GM21619 (cell line): ENCODE measurements around the gene AP3S2.
"Not testable (repeated sequence)": the region's sequence is repeated elsewhere in the genome, so short reads cannot be mapped to it uniquely, and the experiment has no call there.

Experiments
- ATAC-seq: cut with Tn5 transposase; IDR thresholded peaks from one replicate; pipeline ENCODE4 v1.9.1; 2021; ENCODE audit not compliant: unreplicated experiment

Gene AP3S2

DNA sequence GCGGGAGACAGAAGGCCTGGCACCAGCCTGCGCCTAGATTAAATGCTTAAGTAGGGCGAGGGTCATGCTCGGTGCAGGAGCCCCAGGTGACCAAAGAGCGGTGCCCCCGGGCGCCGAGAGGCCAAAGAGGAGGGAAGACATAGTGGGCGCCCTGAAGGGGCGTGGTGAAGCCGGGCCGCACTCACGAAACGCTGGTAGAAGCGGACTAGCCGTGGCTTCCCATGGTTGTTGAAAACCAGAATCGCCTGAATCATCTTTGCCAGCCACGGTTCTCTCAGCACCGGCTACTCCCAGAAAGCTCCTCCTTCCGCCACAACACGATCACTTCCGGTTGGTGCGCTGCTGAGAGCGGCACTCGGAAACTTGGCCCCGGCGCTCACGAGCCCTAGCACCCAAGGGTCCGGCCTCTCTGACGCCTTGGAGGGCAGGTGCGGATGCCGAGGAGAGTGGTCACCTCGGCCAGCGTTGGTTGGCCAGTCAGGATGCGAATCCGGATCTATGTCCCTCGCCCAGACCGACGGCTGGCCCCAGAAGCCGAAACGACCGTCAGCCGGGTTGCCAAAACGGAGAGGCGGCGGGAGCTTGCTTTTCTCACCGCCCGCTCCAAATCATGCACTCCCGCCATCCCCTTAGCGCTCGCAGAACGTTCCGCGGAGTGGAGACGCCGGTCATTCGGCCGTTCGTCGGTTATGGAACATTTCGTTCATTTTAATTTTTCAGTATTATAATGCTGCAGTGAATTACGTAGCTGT is at the start of gene AP3S2:
Gene AP3S2, minus strand, starts transcription at position 299 of the 752 bp plus-strand sequence. Its CDS starts 45 bp downstream, at position 254.
- ATAC-seq: peak; percentile 91

DNA sequence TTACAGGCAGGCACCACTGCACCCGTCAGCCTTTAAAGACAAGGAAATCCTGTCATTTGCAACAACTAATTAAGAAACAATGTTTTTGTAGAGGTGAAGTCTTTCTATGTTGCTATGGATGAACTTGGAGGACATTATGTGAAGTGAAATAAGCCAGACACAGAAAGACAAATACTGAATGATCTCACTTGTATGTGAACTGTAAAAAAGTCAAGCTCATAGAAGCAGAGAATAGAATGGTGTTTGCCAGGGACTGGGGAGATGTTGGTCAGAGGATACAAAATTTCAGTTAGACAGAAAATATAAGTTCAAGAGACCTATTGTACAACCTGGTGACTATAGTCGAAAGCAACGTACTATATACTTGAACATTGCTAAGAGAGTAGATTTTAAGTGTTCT is 46.1 kb upstream of the AP3S2 start:
- ATAC-seq: no peak

GRCh38 chr15:89939377-89939776 is 45.6 kb upstream of the AP3S2 start:
- not testable (repeated sequence) for ATAC-seq

- ATAC-seq: no peak
Observed at GRCh38 chr15:89937365-89938350, 43.9 kb upstream of the AP3S2 start.

DNA sequence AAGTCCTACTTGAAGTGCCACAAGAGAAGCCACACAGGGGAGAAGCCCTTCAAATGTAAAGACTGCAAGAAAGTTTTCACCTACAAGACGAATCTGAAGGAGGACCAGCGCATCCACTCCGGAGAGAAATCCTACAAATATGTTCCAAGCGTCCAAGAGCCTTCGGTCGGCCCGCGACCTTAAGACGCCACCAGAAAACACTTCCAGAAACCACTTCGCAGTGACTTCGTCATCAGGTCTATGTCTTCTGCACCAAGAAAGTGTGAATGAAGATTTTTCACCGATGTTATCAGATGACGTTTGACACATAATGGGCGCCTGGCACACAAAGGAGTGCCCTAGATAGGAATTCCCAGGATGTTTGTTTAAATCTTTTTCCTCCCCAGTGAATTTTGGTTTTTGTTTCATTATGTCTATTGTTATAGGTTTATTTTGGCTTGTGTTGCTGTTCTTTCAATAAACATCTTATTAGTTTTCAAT is 43.0 kb upstream of the AP3S2 start:
- no peak for ATAC-seq

- ATAC-seq: no peak
Observed at GRCh38 chr15:89936051-89936785, 42.4 kb upstream of the AP3S2 start.

GRCh38 chr15:89932880-89933279 is 39.1 kb upstream of the AP3S2 start:
- ATAC-seq: no peak

DNA sequence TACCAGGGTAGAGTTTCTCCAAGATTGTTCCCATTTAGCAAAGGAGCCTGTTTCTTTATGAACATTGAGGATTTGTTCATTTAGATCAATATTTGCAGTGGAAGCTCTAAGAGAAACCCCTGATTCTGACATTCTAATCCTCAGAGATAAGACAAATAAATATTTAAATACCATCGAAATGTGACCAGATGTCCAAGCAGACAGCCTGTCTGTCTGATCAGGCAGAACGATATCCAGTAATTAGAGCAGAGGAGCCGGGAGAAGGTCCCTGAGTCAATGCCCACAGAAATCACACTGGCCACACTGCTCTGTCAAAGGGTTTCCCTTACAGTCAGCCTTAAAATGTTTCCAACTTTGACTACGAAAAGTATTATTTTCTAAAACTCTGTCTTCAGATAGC is 34.6 kb upstream of the AP3S2 start:
- no peak for ATAC-seq

DNA sequence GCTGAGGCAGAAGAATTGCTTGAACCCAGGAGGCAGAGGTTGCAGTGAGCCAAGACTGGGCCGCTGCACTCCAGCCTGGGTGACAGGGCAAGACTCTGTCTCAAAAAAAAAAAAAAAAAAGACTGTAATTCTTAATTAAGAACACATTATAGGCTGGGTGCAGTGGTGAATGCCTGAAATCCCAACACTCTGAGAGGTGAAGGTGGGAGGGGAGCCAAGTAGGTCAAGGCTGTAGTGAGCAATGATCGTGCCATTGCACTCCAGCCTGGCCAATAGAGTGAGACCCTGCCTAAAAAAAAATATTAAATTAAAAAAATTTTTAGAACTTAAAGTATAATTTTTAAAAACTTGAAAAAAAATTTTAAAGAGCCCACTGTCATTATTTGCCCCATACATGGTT is 32.4 kb upstream of the AP3S2 start:
- ATAC-seq: no peak

- ATAC-seq: no peak
Observed at GRCh38 chr15:89917442-89918101, 23.8 kb upstream of the AP3S2 start.

DNA sequence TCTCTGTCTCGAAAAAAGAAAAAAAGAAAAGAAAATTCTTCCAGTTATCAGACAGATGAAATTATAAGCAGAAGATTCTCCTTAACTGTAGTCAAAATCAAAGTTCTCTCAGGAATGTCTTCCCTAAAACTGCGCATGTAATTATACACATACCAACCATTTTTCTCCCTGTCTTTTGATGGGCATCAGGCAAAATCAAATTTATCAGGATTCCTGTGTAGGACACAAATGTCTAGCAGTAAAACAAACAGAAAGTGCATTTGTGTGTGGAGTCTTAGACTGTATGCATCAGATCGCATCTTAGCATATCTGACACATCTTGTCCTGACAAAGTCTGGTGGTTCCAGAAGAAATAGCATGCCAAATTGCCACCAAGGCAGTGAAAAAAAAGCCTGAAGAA is 22.9 kb upstream of the AP3S2 start:
- no peak for ATAC-seq

GRCh38 chr15:89912674-89913396 is 19.0 kb upstream of the AP3S2 start, which contains the start of gene ARPIN:
Gene ARPIN (minus strand): TSS chr15:89912952. CDS start chr15:89912835, 117 bp downstream.
- no peak for ATAC-seq

- no peak for ATAC-seq
Observed at GRCh38 chr15:89912145-89912673, 18.4 kb upstream of the AP3S2 start.

GRCh38 chr15:89910891-89911626 is 17.3 kb upstream of the AP3S2 start:
- no peak for ATAC-seq

- no peak for ATAC-seq
Observed at GRCh38 chr15:89909611-89910010, 15.8 kb upstream of the AP3S2 start.

DNA sequence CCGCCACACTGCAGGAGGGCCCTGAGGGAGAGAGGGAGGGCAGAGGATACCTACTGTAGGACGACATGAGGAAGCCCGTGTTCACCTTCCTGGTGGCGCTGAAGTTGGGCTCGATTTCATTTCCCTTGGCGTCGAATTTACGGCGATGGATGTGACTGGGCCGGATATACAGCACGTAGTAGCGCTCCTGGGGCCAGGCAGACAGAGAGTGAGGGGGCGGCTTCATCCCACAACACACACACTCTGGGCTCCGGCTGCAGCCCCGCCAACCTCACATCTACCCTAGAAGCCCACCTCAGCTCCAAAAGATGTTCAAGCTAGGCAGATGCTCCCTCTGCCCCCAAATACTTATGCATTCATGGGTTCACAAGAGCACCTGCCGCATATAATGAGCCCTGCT is 14.4 kb upstream of the AP3S2 start:
- ATAC-seq: no peak

DNA sequence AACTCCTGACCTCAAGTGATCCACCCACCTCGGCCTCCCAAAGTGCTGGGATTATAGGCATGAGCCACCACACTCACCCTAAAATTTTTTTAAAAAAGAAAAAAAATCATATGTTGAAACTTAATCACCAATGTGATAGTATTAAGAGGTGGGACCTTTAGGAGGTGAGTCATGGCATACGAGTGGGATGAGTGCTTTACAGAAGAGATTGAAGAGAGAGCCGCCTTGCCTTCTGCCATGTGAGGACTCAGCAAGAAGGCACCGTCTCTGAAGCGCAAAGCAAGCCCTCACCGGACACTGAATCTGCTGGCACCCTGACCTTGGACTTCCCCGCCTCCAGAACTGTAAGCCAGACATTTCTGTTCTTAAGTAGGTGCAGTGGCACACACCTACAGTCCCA is 13.5 kb upstream of the AP3S2 start:
- ATAC-seq: no peak

- no peak for ATAC-seq
Observed at GRCh38 chr15:89905846-89906378, 12.1 kb upstream of the AP3S2 start.

- no peak for ATAC-seq
Observed at GRCh38 chr15:89904519-89904918, 10.7 kb upstream of the AP3S2 start.
